HepG2 (cell line): Measurements from ENCODE around the gene ZKSCAN1. TPM values are rescaled to one million over a fixed set of nuclear protein-coding genes. Genes with fewer than 3 reads are reported as not detected.
A peak's percentile ranks its signal among the peaks of the same experiment; 100 is the strongest.

ENCODE experiments used
- ATAC-seq: fragments of 200-7000 bp; cut with Tn5 transposase; 3 replicates; pipeline ENCODE4 v1.9.1; 2020; ENCODE audit warnings: mild to moderate bottlenecking, moderate library complexity
- BruUV-seq: library from RNA; stranded (reverse); fragments of 400-500 nt; replicated peaks from 2 replicates; lab custom pipeline; 2021; lab: Mats Ljungman, UMichigan
- CTCF ChIA-PET: fragments of 300-600 bp; formaldehyde crosslinking; extraction: SDS; loops from one replicate; lab custom pipeline; 2021; ENCODE audit warnings: low total read pairs, inconsistent platforms, low intra/inter-chr PET ratio; lab: Yijun Ruan, JAX
- POLR2A ChIA-PET: fragments of 350-600 bp; sonication (Branson Sonifier 250); formaldehyde crosslinking; loops from one replicate; lab custom pipeline; 2020; ENCODE audit warnings: antibody characterized with exemption, inconsistent platforms; lab: Yijun Ruan, JAX
- DNase-seq: peaks from one replicate; pipeline ENCODE4 v3.0.0-alpha.2; 2015; ENCODE audit warnings: low spot score
- FAIRE-seq: peaks from 3 replicates; lab custom pipeline; 2011; peaks lifted over from hg19 to GRCh38; lab: Jason Lieb, UNC
- H2AFZ ChIP-seq: one replicate; pipeline ENCODE4 v1.6.1; 2011; ENCODE audit warnings: low read length, inconsistent platforms
- H3K27ac ChIP-seq: fragments of 300-600 bp; 3 replicates; pipeline ENCODE4 v1.8.0; 2011; ENCODE audit warnings: mixed run types, mild to moderate bottlenecking, mixed read lengths, low read length, inconsistent platforms; ENCODE audit not compliant: insufficient read depth; ENCODE audit errors: extremely low read length
- H3K27me3 ChIP-seq, 2 experiments: fragments of 200-600 bp in 1 of 2; 2 replicates in 1 of 2; 3 replicates in 1 of 2; pipeline versions ENCODE4 v1.6.0 to v1.8.0; 2011; ENCODE audit warnings: low read length in 2 of 2, mild to moderate bottlenecking in 2 of 2, moderate library complexity in 2 of 2, inconsistent platforms in 1 of 2; ENCODE audit not compliant: insufficient read depth in 2 of 2, control insufficient read depth in 1 of 2
- H3K36me3 ChIP-seq, 2 experiments: fragments of 200-600 bp in 1 of 2; replicated peaks in 1 of 2; 2 replicates in 1 of 2; 3 replicates in 1 of 2; pipeline versions ENCODE4 v1.5.1 to v1.8.0; 2011; ENCODE audit warnings: low read length in 2 of 2, inconsistent platforms in 1 of 2; ENCODE audit not compliant: insufficient read depth in 2 of 2, control insufficient read depth in 1 of 2
- H3K4me1 ChIP-seq: 2 replicates; pipeline ENCODE4 v1.5.1; 2012; ENCODE audit warnings: low read length, inconsistent platforms; ENCODE audit not compliant: insufficient read depth
- H3K4me2 ChIP-seq: 2 replicates; pipeline ENCODE4 v1.6.0; 2011; ENCODE audit warnings: low read depth, low read length, inconsistent platforms
- H3K4me3 ChIP-seq, 3 experiments: fragments of 200-600 bp in 1 of 3; sonication (generic), shearing (Covaris generic) in 1 of 3; replicated peaks in 1 of 3; 2 replicates each; pipeline ENCODE4 v1.5.1; 2011 to 2016; ENCODE audit warnings: low read length in 3 of 3, inconsistent platforms in 2 of 3, low read depth in 2 of 3, mild to moderate bottlenecking in 2 of 3, control low read depth in 1 of 3, mixed read lengths in 1 of 3; ENCODE audit not compliant: insufficient read depth in 1 of 3
- H3K79me2 ChIP-seq: one replicate; pipeline ENCODE4 v1.6.1; 2011; ENCODE audit warnings: low read length, inconsistent platforms; ENCODE audit not compliant: insufficient read depth
- H3K9ac ChIP-seq: 2 replicates; pipeline ENCODE4 v1.6.0; 2011; ENCODE audit warnings: mild to moderate bottlenecking, low read depth, low read length, inconsistent platforms; ENCODE audit not compliant: insufficient read depth
- H3K9me3 ChIP-seq: 2 replicates; pipeline ENCODE4 v1.5.1; 2012; ENCODE audit warnings: mild to moderate bottlenecking, low read length
- H4K20me1 ChIP-seq: 2 replicates; pipeline ENCODE4 v1.6.0; 2011; ENCODE audit warnings: inconsistent platforms, mild to moderate bottlenecking, low read length, moderate library complexity; ENCODE audit not compliant: insufficient read depth
- CREBL2 ChIP-seq: sonication (generic); formaldehyde crosslinking; IDR thresholded peaks from 2 replicates; pipeline ENCODE4 v1.8.1; 2023; ENCODE audit warnings: missing genetic modification reagents, mild to moderate bottlenecking, borderline replicate concordance
- FOXK1 ChIP-seq: sonication (generic); formaldehyde crosslinking; IDR thresholded peaks from 2 replicates; pipeline ENCODE4 v1.4.0; 2020; ENCODE audit warnings: low read depth, missing genetic modification reagents, borderline replicate concordance
- MNT ChIP-seq: fragments of 450-650 bp; IDR thresholded peaks from 2 replicates; pipeline ENCODE4 v1.6.1; 2016
- SMARCC2 ChIP-seq: fragments of 450-650 bp; IDR thresholded peaks from 2 replicates; pipeline ENCODE4 v1.6.1; 2017; ENCODE audit warnings: antibody characterized with exemption, mild to moderate bottlenecking
- ZBED4 ChIP-seq: sonication (generic); formaldehyde crosslinking; IDR thresholded peaks from 2 replicates; pipeline ENCODE4 v1.4.0; 2020; ENCODE audit warnings: missing genetic modification reagents, borderline replicate concordance
- ZBTB10 ChIP-seq: sonication (generic); formaldehyde crosslinking; IDR thresholded peaks from 2 replicates; pipeline ENCODE4 v1.4.0; 2020; ENCODE audit warnings: missing genetic modification reagents, borderline replicate concordance
- ZNF326 ChIP-seq: sonication (generic); formaldehyde crosslinking; IDR thresholded peaks from 2 replicates; pipeline ENCODE4 v1.4.0; 2020; ENCODE audit warnings: missing genetic modification reagents, borderline replicate concordance
- ZNF367 ChIP-seq: sonication (generic); formaldehyde crosslinking; IDR thresholded peaks from 2 replicates; pipeline ENCODE4 v1.4.0; 2020; ENCODE audit warnings: missing genetic modification reagents, borderline replicate concordance
- ZNF605 ChIP-seq: sonication (generic); formaldehyde crosslinking; IDR thresholded peaks from 2 replicates; pipeline ENCODE4 v1.8.0; 2022; ENCODE audit warnings: mild to moderate bottlenecking, missing genetic modification reagents
- WGBS: methylation state at CpG from one replicate; pipeline ENCODE4 v1.1.6; 2017; ENCODE audit warnings: low lambda C conversion rate; 5-methylcytosine and 5-hydroxymethylcytosine counted together
- in situ Hi-C: cut with HindIII; loops from 2 replicates; pipeline ENCODE4 v1.10.0; 2017; ENCODE audit warnings: low pct_unique_long_range_greater_than_20kb; ENCODE audit not compliant: extremely low pct_ligation_motif_present
- intact Hi-C: fragments of 100-400 bp; cut with micrococcal nuclease; formaldehyde crosslinking; loops from one replicate; pipeline ENCODE4 v1.10.0; 2022; ENCODE audit not compliant: unreplicated experiment
- polyA plus RNA-seq, 8 experiments: library from polyadenylated mRNA; depleted of rRNA in 3 of 8; stranded (reverse) in 7 of 8; unstranded in 1 of 8; fragments of >200 nt; fragmentation: Illumina TruSeq in 4 of 8; extraction: Trizol in 4 of 8; gene quantifications; 2 replicates each; pipeline versions ENCODE4 v1.2.1 to v1.2.3, GENCODE V29; 2011 to 2016; ENCODE audit warnings: low read depth in 4 of 8, missing spikeins in 1 of 8, mixed read lengths in 1 of 8; ENCODE audit not compliant: insufficient read depth in 1 of 8
- total RNA-seq, 5 experiments: library from RNA; depleted of rRNA; stranded (reverse); fragments of >200 nt; fragmentation: Illumina TruSeq; extraction: Trizol; gene quantifications; 2 replicates each; pipeline ENCODE4 v1.2.3, GENCODE V29; 2016; ENCODE audit warnings: low read depth in 1 of 5

ZKSCAN1 gene
- total and polyA plus RNA-seq, 2 of the 13 experiments (the other 11 are each of a cell fraction or from before 2014, with no cell fraction given): 46.4 to 60.6 TPM

GRCh38 chr7:100048680-100049079 lies 33.3 kb downstream of the ZKSCAN1 start (continued):
- TF ChIP-seq ZNF326 (no peak), SMARCC2 (no peak)

GRCh38 chr7:100049441-100050291 lies 34.3 kb downstream of the ZKSCAN1 start, which contains the start of gene ZSCAN21:
ZSCAN21 (plus strand) TSS chr7:100049774; CDS start chr7:100057007, 7,233 bp downstream.
- Histone ChIP-seq H3K9ac (peak within 1 kb of the TSS; percentile 76), H3K4me1 (peaks cover 29% of the 10 kb centered on the region), H3K4me3 (peak within 1 kb of the TSS; percentile 62 to 80 (median 76)), H3K79me2 (peaks cover 6% of the 10 kb centered on the region), H2AFZ (peak within 1 kb of the TSS; percentile 31), H3K27ac (peak within 1 kb of the TSS; percentile 77), H3K4me2 (peak within 1 kb of the TSS; percentile 87), H3K36me3 (no peaks in the 10 kb centered on the region), H4K20me1 (no peaks in the 10 kb centered on the region), H3K9me3 (no peaks in the 10 kb centered on the region), H3K27me3 (no peaks in the 10 kb centered on the region)
- intact Hi-C loops: loop anchor here (5.0 kb wide), 1 partner anchor 72 kb away; the partner anchor contains the start of gene AZGP1
- DNase-seq (peak; percentile 75), ATAC-seq (peak; percentile 92), FAIRE-seq (peak; percentile 26)
- BruUV-seq: no TSS peak
- 14% methylated on average over 39 of the region's 47 CpGs for WGBS
- ChIA-PET POLR2A (interaction anchor here (0.7 to 1.5 kb wide), 19 partner anchors 11 to 130 kb away, joined by 3 to 13 read pairs (median 5); partner anchors contain the start of genes AP4M1, AZGP1, TRIM4 and ZKSCAN1), CTCF (interaction anchor here (1.9 kb wide), 1 partner anchor 56 kb away, joined by 6 read pairs; no protein-coding TSS in a partner anchor)
- in situ Hi-C loops: loop anchor here (5.0 to 10.0 kb wide), 2 partner anchors 57 to 135 kb away; partner anchors contain the start of gene TRIM4
- TF ChIP-seq CREBL2 (CRISPR knock-in tag): no peak
- TF ChIP-seq ZNF605: peak; percentile 85
- 0 out of 2 replicates have a peak, but pooled peaks have one; percentile 42 for TF ChIP-seq ZNF367 (CRISPR knock-in tag)
- TF ChIP-seq ZBTB10 (CRISPR knock-in tag): peak; percentile 23; the same call in 1 of the 2 replicates
- TF ChIP-seq FOXK1 (CRISPR knock-in tag): peak; percentile 40; the same call in 1 of the 2 replicates
- TF ChIP-seq MNT: no peak
- no peak for TF ChIP-seq ZBED4 (CRISPR knock-in tag)
